ENCODE measurements around the gene RUVBL2.

Gene RUVBL2

DNA sequence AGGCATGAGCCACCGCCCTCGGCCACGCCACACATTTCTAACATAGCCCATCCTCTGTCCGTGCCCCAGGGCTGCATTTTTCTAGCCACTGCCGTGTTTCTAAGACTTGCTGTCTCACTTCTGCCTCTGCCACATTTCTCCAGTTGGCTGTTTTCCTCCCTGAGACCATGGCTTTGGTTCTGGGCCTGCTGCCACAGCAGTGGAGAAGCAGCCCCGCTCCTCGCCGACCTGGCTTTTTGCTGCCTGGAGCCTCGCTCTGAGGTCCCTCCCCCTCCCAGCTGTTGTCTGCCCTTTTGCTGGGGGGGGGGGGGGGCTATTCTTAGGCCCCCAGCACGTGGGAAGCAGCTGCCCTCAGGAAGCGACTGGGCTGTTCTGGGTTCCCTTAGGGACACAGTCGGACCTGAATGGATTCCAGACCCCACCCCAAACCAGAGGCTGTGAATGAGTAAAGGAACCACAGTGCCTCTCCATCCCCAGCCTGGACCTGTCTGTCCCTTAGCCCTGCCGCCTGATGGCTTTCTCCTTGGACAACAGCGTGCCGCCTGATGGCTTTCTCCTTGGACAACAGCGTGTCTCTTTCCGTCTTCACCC, 3.9 kb upstream of the RUVBL2 start:
- no peak for DNase-seq

- DNase-seq, result no peak
These were observed 3.3 kb upstream of the RUVBL2 start for GRCh38 chr19:48990400-48990799.

DNA sequence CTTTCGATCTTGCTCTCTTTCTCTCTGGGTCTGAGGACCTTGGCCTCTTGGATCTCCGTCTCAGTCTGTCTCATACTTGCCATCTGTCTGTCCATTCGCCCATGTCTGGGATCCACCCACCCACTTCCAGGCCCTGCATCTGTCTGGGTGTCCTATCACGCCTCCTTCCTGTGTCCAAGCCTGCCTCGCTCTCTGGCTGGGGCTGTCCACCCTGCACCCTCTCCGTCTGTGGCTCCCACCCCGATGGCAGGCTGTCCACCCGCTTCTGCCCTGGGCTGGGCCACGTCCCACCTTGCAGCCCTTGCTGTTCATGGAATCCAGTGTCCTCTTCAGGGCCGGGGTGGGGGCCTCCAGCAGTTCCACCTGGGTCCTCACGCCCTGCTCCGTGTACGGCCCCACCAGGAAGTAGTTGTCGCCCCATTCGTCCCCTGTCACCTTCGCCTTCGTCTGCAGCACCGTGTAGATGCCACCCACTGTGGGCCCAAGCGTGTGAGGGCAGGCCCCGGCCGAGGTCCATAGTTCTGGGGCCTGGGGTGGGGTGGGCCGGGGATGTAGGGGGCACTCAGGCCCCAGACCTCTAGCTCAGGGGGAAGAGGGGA, 2.6 kb upstream of the RUVBL2 start:
- DNase-seq, result no peak

GRCh38 chr19:48991873-48992580, 1.7 kb upstream of the RUVBL2 start:
- peak; percentile 58 to 72 for DNase-seq

- DNase-seq, result no peak
These were observed 1.0 kb upstream of the RUVBL2 start for GRCh38 chr19:48992581-48993174.

- DNase-seq, result no peak
These were observed 324 bp downstream of the RUVBL2 start for GRCh38 chr19:48994035-48994386.

DNA sequence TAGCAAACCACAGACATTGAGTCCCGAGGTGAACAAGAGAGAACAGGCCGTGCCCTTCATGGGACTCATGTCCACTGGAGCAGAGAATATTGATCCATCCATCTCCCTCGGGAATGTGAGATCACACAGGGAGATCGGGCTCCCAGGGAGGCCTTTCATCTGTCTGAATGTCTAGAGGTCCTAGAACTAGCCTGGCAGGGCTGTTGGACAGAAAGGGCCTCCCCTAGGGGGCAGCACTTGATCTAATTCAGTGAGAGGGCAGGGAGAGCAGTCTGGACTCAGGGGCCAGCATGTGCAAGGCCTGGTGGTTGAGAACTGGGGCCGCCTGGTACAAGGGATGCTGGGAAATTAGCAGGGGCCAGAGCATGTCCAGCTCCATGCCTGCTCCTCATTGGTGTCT, 4.3 kb downstream of the RUVBL2 start:
- peak; percentile 51 to 57 for DNase-seq

- peak; percentile 67 for DNase-seq
These were observed 6.0 kb downstream of the RUVBL2 start for GRCh38 chr19:48999481-49000325.

- DNase-seq, result no peak
These were observed 10.4 kb downstream of the RUVBL2 start for GRCh38 chr19:49004133-49004532.

DNA sequence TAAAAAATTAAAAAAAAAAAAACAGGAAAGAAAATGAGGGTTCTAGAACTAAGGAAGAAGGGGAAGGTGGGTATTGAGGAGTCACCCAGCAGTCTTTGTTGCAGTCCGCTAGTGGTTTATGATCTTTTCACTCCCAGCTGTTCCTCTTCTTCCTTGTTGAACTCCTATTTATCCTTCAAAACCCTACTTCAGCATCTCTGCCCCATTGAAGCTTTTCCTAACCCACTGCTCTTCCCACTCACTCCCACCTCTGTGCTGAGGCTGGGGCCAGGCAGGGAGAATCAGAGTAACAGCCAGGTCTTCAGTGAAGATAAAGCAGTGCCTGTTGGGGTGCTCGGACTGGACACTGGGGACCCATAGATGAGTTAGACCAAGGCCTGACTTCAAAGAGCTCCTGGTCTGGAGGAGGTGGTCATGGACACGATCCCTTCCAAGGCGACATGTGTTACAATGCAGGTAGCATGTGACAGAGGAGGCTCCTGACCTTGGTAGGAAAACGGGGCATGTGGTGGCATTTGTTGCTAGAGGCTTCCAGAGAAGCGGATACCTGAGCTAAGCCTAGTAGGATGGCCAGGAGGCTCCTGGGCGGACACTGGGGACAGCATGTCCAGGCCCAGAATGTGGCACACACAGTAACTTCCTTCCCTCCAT, 11.4 kb downstream of the RUVBL2 start:
- DNase-seq, result no peak

- DNase-seq, result no peak
These were observed 13.2 kb downstream of the RUVBL2 start for GRCh38 chr19:49006905-49007304.

GRCh38 chr19:49009828-49010227, 16.1 kb downstream of the RUVBL2 start:
- no peak for DNase-seq

- DNase-seq, result no peak
These were observed 16.8 kb downstream of the RUVBL2 start for GRCh38 chr19:49010453-49010852.

GRCh38 chr19:49011194-49011593, 17.5 kb downstream of the RUVBL2 start:
- DNase-seq, result no peak

DNA sequence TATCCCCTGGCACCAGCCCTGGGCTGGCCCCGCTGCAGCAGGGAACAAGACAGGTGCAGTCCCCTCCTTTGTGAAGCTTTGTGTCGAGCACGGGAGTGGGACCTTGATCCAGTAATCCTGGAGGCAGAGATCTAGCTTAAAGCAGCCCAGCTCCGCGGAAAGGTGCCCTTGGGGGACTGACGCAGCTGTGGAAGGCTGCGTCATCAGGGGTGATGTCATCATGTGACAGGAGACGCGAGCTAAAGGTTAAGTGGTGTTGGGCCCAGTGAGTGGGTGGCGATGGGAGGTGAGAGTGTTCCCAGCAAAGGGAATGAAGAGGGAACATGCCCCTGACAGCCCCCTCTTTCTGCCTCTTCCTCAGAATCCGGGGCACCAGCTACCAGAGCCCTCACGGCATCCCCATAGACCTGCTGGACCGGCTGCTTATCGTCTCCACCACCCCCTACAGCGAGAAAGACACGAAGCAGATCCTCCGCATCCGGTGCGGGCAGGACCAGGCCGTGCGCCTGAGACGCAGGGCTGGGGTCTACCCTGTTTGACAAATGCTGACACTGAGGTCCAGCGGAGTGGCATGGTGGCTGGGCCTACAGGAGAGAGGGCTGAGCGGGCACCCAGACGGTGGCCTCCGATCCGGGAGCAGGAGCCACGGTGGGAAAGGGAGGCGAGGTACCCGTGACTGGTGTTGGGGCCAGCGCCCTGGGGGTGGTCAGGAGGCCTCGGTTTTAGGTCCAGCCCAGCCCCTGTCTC, 20.6 kb downstream of the RUVBL2 start:
- DNase-seq, result no peak

GRCh38 chr19:49014870-49015255, 21.2 kb downstream of the RUVBL2 start:
- DNase-seq, result no peak

DNA sequence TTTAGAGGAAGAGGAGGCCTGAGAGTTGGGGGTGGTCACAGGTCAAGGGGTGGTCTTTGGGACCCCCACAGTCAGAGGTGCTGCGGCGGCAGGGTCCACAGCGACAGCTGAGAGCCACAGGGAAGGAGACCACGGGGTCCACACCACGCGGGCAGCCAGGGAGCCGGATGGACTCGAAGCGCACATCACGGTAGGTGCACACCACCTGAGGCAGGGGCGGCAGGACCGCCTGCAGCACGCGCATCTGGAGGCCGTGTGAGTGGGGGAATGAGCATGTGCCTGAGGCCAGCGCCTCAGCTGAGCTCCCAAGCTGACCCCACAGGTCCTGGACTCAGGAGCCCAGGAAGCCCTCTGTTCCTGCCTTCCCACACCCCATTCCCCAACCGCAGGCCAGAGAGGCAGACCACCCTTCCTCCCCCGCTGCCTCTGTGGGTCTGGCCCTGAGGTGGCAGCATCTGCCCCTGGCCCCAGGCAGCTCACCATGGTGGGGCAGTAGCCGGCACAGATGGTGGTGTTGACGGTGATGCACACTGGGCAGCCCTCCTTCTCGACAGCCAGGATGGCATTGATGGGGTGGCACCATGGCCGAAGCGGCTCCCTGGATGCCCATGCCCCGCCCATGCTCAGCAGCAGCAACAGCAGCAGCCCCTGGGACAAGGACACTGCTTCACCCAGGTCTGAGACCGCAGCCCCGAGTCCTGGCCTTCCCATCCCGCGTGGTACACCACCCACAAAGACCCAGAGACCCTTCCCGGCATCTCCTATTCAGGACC, 22.6 kb downstream of the RUVBL2 start:
- no peak for DNase-seq

DNA sequence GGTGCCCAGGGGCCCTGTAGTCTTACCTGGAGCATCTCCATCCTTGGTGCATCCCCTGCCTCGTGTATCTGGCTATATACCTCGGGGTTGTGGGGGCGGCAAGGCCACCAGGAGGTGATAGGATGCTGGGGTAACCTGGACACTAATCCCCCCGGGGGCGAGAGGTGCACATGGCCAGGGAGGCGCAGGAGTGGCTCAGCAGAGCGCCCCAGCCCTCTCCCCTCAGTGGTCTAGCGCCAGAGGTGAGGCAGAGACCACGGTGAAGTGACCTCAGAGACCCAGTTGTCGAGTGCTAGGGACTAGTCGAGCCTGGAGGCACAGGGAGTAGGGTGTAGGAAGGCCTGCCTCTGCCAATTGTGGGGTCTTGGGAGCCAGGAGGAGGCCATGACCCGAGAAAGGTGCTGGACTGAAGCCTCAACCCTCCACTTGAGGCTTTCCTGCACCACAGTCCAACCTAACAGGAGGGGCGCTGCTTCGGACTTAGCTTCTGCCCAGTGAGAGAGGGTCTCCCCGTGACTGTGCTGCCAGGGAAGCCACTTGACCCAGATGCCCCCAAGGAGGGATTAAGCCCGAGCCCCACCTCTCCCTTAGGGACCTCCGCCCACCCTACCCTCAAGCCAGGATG, 23.5 kb downstream of the RUVBL2 start, which contains the start of gene LHB:
LHB (minus strand) TSS at position 51 of the 625 bp plus-strand sequence; CDS start at position 41, 10 bp downstream.
- DNase-seq, result no peak

DNA sequence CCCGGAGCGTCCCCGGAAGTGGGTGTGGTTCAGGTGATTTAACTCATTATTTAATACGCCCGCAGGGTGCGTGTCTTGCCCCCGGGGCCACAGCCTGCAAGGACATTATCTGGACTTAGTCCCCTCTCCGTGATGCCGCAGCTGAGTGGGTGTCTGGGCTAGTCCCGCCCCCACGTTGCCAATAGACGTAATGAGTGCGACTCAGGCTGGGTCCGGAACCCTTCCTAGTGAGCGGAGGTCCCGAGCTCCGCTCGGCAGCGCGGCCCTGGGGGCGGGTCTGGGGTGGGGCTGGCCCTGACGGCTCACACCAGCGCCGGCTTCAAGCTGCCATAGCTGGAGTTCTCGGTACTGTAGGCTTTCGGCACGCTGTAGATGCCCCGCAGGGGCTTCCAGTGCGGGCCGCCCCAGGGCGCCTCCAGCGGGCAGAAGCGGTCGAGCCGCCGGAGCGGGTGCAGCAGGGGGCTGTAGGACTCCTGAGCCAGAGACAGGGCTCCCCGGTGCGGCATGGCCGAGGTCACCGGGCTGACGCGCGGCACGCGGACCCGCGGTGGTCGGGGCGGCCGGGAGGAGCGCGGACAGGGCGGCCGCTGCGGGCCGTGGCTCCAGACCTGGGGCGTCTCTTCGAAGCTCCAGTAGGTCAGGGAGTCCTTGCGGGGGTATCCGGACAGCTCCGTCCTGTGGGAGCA, 24.1 kb downstream of the RUVBL2 start:
- peak; percentile 24 to 51 for DNase-seq
